HG02759 (cell line): ENCODE results near the gene HOXA9.

Source experiments
- ATAC-seq: cut with Tn5 transposase; IDR thresholded peaks from one replicate; pipeline ENCODE4 v1.9.1; 2021; ENCODE audit warnings: mild to moderate bottlenecking, moderate library complexity; ENCODE audit not compliant: unreplicated experiment

Gene HOXA9

GRCh38 chr7:27165089-27165995, at the start of gene HOXA9:
TSS of gene HOXA9 (minus strand) at chr7:27165537. CDS start at chr7:27165457, 80 bp downstream.
- ATAC-seq, result no peak

- ATAC-seq, result no peak
Observed at GRCh38 chr7:27214239-27214950, 49.1 kb upstream of the HOXA9 start.

- no peak for ATAC-seq
Observed at GRCh38 chr7:27213433-27214238, 48.3 kb upstream of the HOXA9 start.

- no peak for ATAC-seq
Observed at GRCh38 chr7:27212497-27213432, 47.4 kb upstream of the HOXA9 start.

- no peak for ATAC-seq
Observed at GRCh38 chr7:27211764-27212204, 46.4 kb upstream of the HOXA9 start.

GRCh38 chr7:27211084-27211446, 45.7 kb upstream of the HOXA9 start:
- no peak for ATAC-seq

GRCh38 chr7:27210441-27211083, 45.2 kb upstream of the HOXA9 start:
- ATAC-seq, result no peak

GRCh38 chr7:27209933-27210440, 44.6 kb upstream of the HOXA9 start:
- ATAC-seq, result no peak

- ATAC-seq, result no peak
Observed at GRCh38 chr7:27208998-27209397, 43.7 kb upstream of the HOXA9 start.

GRCh38 chr7:27207348-27207985, 42.1 kb upstream of the HOXA9 start:
- ATAC-seq, result no peak

- no peak for ATAC-seq
Observed at GRCh38 chr7:27205325-27206280, 40.3 kb upstream of the HOXA9 start.

GRCh38 chr7:27204851-27205322, 39.5 kb upstream of the HOXA9 start:
- no peak for ATAC-seq

- ATAC-seq, result no peak
Observed at GRCh38 chr7:27203964-27204594, 38.7 kb upstream of the HOXA9 start.

GRCh38 chr7:27203365-27203953, 38.1 kb upstream of the HOXA9 start:
- no peak for ATAC-seq

- ATAC-seq, result no peak
Observed at GRCh38 chr7:27202862-27203134, 37.5 kb upstream of the HOXA9 start.

GRCh38 chr7:27202018-27202861, 36.9 kb upstream of the HOXA9 start:
- no peak for ATAC-seq
